Endothelial cell of umbilical vein (primary cell): ENCODE data around the gene KANK4.

Source experiments
- EZH2 ChIP-seq: IDR thresholded peaks from 2 replicates; pipeline ENCODE4 v1.6.1; 2012; ENCODE audit warnings: borderline replicate concordance, low read depth, mild to moderate bottlenecking, moderate library complexity, low read length, inconsistent platforms; ENCODE audit not compliant: severe bottlenecking
- GATA2 ChIP-seq: IDR thresholded peaks from 2 replicates; pipeline ENCODE4 v1.7.0; 2011; ENCODE audit warnings: low read depth, mild to moderate bottlenecking, moderate library complexity, mixed read lengths, low read length; ENCODE audit not compliant: insufficient read length, insufficient read depth
- JUN ChIP-seq: IDR thresholded peaks from 2 replicates; pipeline ENCODE4 v1.6.1; 2011; ENCODE audit warnings: borderline replicate concordance, low read depth; ENCODE audit not compliant: insufficient read length, insufficient read depth
- MAX ChIP-seq: IDR thresholded peaks from 2 replicates; pipeline ENCODE4 v1.6.1; 2011; ENCODE audit not compliant: insufficient read depth, insufficient read length
- MYC ChIP-seq: IDR thresholded peaks from one replicate; pipeline ENCODE4 v1.6.1; 2011; ENCODE audit warnings: mild to moderate bottlenecking, low read depth, low read length
- POLR2A ChIP-seq: IDR thresholded peaks from 2 replicates; pipeline ENCODE4 v1.6.1; 2012; ENCODE audit warnings: low read depth, mild to moderate bottlenecking, control low read depth, low read length
- POLR2AphosphoS5 ChIP-seq: IDR thresholded peaks from 2 replicates; pipeline ENCODE4 v1.6.1; 2012; ENCODE audit warnings: low read depth, mild to moderate bottlenecking, control low read depth, low read length, moderate library complexity; ENCODE audit not compliant: insufficient read depth
- TF ChIP-seq, protein P1 (sequence below), 2 donors: IDR thresholded peaks; 1 replicate in 1 of 2; 2 replicates in 1 of 2; pipeline ENCODE4 v1.5.1; 2011; ENCODE audit warnings: low read length in 2 of 2, mild to moderate bottlenecking in 2 of 2, moderate library complexity in 2 of 2, control low read depth in 1 of 2, inconsistent platforms in 1 of 2, low read depth in 1 of 2; ENCODE audit not compliant: insufficient read depth in 1 of 2; ENCODE audit errors: extremely low read depth in 1 of 2

DNA sequence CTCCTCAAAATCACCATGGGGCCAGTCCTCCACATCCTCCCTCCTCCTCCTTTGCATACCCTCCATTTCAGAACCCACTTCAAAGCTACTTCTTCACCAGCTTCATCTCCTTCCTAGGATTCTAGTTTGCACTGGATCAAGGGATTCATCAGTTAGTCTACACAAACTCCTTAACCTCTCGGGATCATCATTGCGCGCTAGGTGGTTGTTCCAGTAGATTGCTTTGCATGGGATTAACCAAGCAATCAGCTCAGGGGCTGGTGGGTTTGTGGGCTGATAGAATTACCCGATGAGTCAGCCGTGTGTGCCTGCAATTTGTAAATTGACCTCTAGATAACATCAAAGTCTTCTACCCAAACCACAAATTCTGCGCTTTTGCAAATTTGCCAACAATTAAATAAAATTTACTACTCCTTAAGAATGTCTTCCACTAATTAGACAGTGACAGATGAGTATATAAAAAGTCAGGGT is 7.7 kb downstream of the KANK4 start:
- TF ChIP-seq POLR2A: no peak
- TF ChIP-seq, protein P1, sequence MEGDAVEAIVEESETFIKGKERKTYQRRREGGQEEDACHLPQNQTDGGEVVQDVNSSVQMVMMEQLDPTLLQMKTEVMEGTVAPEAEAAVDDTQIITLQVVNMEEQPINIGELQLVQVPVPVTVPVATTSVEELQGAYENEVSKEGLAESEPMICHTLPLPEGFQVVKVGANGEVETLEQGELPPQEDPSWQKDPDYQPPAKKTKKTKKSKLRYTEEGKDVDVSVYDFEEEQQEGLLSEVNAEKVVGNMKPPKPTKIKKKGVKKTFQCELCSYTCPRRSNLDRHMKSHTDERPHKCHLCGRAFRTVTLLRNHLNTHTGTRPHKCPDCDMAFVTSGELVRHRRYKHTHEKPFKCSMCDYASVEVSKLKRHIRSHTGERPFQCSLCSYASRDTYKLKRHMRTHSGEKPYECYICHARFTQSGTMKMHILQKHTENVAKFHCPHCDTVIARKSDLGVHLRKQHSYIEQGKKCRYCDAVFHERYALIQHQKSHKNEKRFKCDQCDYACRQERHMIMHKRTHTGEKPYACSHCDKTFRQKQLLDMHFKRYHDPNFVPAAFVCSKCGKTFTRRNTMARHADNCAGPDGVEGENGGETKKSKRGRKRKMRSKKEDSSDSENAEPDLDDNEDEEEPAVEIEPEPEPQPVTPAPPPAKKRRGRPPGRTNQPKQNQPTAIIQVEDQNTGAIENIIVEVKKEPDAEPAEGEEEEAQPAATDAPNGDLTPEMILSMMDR (IDR thresholded peaks at IDR 0.05; ENCODE audit: extremely low read depth in 1 of 2, insufficient read depth in 1 of 2, low read depth in 1 of 2, low read length in 2 of 2): no peak
- TF ChIP-seq POLR2AphosphoS5: no peak
- TF ChIP-seq MAX: no peak
- TF ChIP-seq EZH2: no peak
- no peak for TF ChIP-seq JUN
- no peak for TF ChIP-seq GATA2
- TF ChIP-seq MYC: no peak
